AG08395 (cell line): ENCODE data around the gene SRRD.

Experiments
- DNase-seq: peaks from one replicate; pipeline ENCODE4 v3.0.0; 2012; ENCODE audit warnings: mixed read lengths, low spot score

Gene SRRD

DNA sequence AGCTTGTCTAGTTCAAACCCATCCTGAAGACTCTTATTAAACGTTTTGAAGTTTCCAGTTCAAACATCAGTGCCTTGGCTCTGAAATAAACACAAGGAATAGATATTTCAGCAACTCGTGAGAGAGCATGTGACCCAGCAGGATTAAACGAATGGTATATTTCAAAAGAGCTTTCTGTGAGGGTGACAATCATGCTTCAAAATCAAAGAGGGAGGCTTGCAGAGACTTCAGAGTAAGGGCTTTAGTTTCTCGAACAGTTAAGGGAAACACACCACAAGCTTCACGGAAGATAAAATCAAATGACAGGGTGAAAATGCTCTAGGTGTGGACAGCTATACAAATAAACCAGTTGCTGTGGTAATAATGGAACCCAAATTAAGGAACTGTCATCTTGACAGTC is 1.5 kb upstream of the SRRD start:
- no peak for DNase-seq

- DNase-seq: no peak
These were observed 636 bp upstream of the SRRD start for GRCh38 chr22:26483043-26483438.

DNA sequence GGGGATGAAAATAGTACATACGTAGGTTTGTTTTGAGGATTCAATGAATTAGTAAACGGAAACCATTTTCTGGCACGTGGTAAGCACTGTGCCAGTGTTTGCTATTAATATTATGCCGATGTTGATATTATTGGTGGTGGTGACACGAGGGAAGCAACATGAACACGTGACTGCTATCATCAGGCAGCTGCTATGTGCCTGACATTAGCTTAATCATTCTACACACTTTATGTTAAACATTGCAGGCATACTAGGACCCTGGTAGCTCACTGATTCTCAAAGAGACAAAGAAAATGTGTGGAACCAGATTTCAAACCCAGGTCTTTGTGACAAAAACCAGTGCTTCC is 656 bp downstream of the SRRD start:
- no peak for DNase-seq

DNA sequence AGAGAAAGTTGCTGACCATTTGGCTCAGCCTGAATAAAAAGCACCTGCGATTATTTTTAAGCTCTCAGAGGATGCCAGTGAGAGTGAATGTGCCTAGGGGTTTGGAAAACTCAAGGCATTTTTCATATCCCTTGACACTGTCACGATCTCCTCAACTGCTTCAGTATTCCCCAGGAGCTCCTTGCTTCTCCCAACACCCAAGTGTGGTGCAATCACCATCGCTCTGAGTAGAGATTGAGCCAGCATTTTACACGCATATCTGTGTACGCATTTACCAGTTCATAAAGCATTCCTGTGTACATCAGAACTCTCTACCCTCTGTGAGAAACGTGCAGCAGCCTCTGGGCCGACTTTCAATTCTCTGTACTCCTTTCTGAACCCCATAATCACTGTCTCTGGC is 1.3 kb downstream of the SRRD start:
- no peak for DNase-seq

DNA sequence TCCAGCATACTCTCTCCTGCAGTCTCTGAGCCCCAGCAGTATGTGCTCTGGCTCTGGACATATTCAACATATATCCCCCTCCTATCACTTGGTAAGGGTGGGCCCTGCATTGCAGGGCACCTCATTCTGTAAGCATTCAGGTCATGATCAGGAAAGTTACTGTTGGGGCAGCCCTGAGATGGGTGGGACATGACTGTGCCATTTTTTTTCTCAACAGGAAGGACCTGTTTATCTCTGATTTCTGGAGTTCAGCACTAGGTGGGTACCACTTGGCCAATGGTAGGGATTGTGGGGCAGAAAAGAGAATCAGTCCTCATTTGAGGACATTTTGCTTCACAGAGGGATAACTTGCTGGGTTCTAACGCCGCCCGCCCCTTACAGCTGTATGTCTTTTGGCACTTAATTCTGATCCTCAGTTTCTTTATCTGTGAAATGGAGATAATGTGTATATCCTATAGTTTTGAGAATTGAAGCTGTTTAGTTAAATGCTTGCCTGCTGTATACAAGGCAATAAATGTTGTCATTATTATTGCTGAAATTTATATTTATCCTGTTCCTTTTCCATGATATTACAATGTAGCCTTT is 2.2 kb downstream of the SRRD start:
- no peak for DNase-seq

DNA sequence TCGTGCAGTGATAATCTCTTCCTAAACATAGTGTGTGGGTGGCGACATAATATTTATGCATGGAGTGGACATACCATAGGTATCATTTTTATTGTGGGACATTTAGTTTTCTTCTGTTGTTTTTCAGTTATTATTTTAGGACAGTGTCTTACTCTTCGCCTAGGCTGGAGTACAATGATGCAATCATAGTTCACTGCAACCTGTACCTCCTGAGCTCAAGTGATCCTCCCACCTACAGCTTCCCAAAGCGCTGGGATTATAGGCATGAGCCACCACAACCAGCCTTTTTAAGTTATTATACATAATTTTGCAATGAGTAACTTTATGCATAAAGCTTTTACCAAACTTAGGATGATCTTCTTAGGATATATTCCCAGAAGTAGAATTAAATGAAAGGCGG is 2.7 kb downstream of the SRRD start:
- no peak for DNase-seq

- DNase-seq: no peak
These were observed 4.3 kb downstream of the SRRD start for GRCh38 chr22:26487996-26488395.

DNA sequence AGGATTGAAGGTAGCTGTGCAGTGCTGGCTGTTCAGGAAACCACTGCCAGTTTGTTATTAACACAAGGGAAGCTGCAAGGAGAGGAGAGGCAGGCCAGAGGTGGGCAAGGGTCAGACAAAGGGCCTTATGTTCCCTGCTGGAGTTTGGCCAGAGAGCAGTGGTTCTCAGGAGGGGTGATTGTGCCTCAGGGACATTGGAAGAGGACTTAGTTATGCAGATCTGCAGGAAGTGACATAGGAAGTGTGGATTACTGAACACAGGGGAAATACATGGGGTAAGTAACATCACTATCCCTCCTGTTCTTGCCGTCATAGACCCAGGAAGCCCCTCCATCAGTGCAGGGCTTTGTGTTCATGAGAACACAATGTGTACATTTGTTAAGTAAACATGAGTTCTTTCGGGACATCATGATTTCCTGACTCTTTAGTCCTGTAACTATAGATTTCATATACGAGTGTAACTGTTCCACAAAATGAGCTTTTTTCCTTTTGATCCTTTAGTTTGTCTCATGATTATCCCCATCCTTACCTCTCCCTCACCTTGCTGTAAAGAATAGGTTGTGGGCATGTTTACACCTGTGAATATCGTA is 5.9 kb downstream of the SRRD start:
- no peak for DNase-seq

GRCh38 chr22:26492220-26492619 is 8.5 kb downstream of the SRRD start:
- no peak for DNase-seq

DNA sequence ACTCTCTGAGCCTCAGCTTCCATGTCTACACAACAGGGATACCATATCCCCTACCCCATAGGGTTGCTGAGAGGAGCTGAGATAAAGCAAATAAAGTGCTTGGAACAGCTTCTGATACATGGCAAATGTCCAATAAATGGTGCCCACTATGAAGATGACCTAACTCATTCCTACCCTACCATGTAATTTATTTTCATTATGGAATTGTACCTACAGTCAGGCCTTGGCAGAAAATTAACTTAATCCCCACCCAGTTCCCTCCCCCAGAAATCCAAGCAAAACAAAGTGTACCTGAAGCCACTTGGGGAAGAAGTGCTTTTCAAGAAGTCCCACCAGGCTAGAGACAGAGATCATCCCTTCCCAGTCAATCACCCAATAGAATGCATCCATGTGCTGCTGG is 10.8 kb downstream of the SRRD start:
- no peak for DNase-seq

DNA sequence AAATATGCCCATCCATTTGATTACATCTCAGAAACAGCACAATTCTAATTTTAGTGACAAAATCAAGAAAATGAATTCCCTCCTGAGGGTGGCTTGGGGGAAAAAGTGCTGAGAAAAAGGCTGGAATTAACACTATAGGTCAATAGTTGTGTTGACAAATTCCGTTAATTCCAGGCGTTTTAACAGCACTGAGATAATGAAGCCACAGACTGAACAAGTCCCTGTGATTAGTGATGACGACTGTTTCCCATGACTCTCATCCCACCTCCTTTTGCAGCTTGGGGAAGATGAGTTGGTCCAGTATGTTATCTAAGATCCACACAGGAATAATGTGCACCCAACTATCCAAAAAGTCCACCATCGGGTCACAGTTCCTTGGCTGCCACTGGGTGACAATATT is 12.8 kb downstream of the SRRD start:
- no peak for DNase-seq

GRCh38 chr22:26499188-26499703 is 15.6 kb downstream of the SRRD start:
- no peak for DNase-seq

GRCh38 chr22:26501996-26502395 is 18.3 kb downstream of the SRRD start:
- DNase-seq: no peak

DNA sequence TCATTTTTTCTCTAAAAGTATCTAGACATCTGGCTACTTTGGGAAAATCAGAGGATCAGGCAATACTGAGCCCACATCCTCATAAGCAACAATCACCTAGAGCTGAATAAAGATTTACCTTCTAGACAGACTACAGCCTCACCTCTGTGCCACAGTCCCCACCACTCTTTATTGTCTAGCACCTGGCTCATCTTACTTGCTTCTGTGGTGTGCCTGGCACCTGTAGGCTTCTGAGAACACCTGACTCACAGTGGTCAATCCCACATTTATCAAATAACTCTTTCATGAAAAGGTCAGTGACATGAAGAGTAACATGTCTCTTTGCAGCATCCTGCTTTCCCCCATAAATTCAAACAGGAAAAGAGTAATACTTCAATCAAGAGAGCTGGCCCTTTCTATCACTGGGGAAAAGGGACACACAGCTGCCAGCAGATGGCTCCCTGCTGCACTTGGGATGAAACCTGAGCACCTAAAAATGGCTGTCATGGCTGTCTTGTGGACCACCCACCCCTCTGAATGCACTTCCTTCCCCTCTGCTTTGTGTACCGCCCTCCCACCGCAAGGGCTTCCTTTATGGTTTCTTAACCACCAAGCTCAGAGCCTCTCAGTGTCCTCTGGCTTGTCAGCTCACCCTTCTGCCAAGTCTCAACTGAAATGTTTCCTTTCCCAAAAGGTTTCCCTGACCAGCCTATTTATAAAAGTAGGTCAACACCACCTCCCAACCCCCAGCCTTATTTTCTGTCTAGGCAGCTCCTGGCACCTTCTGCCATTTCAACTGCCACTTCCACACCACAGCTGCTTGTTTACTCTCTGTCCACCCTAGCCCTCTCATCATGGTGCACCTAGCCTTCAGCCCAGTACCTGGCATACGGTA is 19.2 kb downstream of the SRRD start:
- DNase-seq: peak; percentile 53

DNA sequence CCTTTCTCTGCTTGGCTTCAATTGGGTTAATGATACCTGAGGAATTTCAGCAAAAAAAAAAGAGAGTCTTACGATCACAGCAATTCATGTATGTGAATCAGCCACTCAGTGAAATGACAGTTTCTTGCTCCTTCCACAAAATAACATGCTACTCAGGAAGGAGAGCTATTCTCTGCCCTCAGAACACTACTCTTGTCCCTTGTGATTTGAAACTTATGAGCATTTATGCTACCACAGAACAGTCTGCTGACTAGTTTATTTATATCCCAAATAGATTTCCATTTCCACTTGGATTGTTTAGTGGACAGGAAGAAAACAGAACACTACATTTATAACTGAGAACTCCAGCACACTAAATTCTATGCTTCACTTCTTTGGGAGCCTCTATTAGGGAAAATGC is 20.1 kb downstream of the SRRD start:
- no peak for DNase-seq

DNA sequence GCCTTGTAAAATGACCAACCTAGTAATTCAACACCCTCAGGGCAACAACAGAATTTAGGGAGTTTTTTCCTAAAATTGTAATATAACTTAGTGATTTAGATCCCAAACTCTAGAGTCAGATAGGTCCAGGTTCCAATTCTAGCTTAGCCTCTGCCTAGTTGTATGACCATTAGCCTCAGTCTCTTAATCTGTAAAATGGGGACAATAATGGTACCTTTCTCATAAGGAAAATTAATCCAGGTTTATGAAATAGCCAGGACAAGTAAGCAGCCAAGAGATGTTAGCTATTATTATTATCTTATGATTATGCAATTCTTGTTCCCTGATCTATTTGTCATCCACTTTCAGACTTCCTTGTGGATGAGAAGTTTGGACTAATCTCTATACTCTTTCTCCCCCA is 24.5 kb downstream of the SRRD start:
- DNase-seq: no peak

DNA sequence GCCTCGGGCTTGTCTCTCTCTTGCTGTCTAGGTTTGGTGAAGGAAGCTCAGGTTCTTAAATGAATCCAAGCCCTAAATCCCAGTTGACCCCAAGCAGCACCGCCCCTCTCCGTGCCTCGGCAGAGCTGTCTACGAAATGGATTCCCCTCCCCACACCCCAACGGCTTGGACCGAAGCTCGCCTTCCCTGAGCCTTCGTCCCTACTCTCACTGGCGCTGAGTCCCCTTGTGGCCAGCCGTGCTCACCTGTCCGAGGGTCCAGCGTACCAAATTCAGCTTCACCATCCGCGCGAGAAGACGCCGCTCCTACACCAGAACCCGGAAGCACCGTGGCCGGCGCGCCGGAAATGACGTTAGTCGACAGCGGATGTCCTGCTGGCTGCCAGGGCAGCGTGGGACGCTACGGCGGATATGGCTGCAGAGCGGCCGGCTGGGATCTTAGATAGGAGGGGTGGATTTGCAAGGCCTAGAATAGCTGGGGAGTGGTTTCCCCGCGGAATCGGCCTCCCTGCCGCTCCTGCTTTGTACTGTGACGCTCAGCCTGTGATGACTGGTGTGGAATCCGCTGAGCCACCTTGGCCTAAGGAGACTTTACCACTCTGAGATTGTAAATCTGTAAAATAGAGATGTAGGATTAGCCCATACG is 28.6 kb downstream of the SRRD start, which contains the start of gene TFIP11:
TFIP11 (minus strand) TSS at position 325 of the 645 bp plus-strand sequence. CDS start 2,201 bp downstream, outside the sequence.
- peak; percentile 97 for DNase-seq

DNA sequence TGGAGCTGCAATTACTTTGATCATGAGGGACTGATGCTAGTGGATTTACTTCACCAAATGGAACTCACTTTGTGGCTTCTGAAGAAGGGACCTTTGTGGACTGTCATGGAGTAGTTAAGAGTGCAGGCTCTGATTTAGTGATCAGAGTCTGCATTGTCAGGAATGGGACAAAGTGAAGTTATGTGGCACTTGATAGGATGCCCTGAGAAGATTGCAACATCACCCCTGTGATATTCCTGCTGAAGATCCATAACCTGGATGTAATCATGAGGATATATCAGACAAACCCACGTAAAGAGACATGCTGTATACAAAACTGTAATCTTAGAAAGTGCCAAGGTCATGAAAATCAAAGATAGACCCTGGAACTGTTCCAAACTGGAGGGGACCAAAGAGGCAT is 30.2 kb downstream of the SRRD start:
- no peak for DNase-seq

DNA sequence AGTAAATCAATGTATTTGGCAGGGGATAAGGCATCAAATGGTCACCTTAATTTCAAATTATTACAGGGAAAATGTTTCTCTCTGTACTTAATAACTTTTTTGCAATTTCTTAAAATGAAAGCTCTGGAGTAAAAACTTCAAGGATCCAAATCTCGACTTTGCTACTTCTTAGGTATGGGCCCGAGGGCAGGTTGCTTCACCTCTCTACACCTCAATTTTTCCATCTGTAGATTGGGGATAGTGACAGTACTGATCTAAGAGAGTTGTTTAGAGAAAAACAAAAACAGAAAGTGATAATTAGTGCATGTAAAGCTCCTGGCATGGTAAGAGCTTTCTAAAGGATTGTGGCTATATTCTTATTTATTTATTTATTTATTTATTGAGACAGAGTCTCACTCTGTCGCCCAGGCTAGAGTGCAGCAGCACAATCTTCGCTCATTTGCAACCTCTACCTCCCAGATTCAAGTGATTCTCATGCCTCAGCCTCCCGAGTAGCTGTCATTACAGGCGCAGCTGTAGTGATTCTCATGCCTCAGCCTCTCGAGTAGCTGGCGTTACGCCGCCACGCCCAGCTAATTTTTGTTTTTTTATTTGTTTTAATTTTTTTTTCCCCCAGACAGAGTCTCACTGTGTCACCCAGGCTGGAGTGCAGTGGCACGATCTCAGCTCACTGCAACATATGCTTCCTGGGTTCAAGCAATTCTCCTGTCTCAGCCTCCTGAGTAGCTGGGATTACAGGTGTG is 30.9 kb downstream of the SRRD start:
- DNase-seq: no peak

- DNase-seq: no peak
These were observed 32.3 kb downstream of the SRRD start for GRCh38 chr22:26515931-26516330.

- DNase-seq: no peak
These were observed 32.8 kb downstream of the SRRD start for GRCh38 chr22:26516503-26516902.

GRCh38 chr22:26517429-26517828 is 33.8 kb downstream of the SRRD start:
- no peak for DNase-seq
